ENCODE data around the gene LTBP3.

DNA sequence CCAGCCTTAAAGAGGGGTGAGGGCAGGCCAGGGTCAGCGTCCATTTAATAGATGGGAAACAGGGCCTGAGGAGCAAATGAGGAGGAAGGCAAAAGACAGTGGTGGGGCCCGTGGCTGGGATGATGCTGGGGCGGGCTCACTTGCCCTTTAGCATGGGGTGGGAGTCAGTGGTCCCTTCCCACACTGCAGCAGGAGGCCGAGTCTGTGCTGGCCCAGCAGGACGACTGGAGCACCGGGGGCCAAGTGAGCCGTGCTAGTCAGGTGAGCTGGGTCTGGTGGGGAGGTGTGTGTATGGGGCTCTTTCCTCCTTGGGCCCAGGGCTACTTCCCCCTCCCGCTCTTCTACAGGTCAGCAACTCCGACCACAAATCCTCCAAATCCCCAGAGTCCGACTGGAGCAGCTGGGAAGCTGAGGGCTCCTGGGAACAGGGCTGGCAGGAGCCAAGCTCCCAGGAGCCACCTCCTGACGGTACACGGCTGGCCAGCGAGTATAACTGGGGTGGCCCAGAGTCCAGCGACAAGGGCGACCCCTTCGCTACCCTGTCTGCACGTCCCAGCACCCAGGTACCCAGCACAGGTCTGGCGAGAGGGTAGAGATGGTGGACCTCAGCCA is 20.4 kb downstream of the LTBP3 start:
- TF ChIP-seq, protein P1, sequence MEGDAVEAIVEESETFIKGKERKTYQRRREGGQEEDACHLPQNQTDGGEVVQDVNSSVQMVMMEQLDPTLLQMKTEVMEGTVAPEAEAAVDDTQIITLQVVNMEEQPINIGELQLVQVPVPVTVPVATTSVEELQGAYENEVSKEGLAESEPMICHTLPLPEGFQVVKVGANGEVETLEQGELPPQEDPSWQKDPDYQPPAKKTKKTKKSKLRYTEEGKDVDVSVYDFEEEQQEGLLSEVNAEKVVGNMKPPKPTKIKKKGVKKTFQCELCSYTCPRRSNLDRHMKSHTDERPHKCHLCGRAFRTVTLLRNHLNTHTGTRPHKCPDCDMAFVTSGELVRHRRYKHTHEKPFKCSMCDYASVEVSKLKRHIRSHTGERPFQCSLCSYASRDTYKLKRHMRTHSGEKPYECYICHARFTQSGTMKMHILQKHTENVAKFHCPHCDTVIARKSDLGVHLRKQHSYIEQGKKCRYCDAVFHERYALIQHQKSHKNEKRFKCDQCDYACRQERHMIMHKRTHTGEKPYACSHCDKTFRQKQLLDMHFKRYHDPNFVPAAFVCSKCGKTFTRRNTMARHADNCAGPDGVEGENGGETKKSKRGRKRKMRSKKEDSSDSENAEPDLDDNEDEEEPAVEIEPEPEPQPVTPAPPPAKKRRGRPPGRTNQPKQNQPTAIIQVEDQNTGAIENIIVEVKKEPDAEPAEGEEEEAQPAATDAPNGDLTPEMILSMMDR (IDR thresholded peaks at IDR 0.05 in 8 of 11, conservative IDR thresholded peaks at IDR 0.05 in 3 of 11) = no peak
- TF ChIP-seq POLR2A (IDR thresholded peaks at IDR 0.05) (no peak), POLR2AphosphoS5 (IDR thresholded peaks at IDR 0.05) (no peak)

Measured in spleen (tissue), 7 donors.